HEK293 (cell line): ENCODE measurements around the gene FGF19.

Source experiments
- CTCF ChIP-seq: fragments of 450-650 bp; formaldehyde crosslinking; IDR thresholded peaks from 2 replicates; pipeline ENCODE4 v1.5.1; 2016; ENCODE audit warnings: missing biosample characterization, missing genetic modification characterization
- FEZF1 ChIP-seq: fragments of 450-650 bp; formaldehyde crosslinking; IDR thresholded peaks from 2 replicates; pipeline ENCODE4 v1.5.1; 2016; ENCODE audit warnings: missing biosample characterization, missing genetic modification characterization
- TCF7L2 ChIP-seq: IDR thresholded peaks from 2 replicates; pipeline ENCODE4 v1.6.1; 2011; ENCODE audit warnings: low read depth, mild to moderate bottlenecking, inconsistent platforms, low read length, moderate library complexity, borderline replicate concordance
- ZBTB7A ChIP-seq: fragments of 450-650 bp; formaldehyde crosslinking; IDR thresholded peaks from 2 replicates; pipeline ENCODE4 v1.5.1; 2016; ENCODE audit warnings: low read depth, missing biosample characterization, missing genetic modification characterization
- ZNF148 ChIP-seq: fragments of 450-650 bp; formaldehyde crosslinking; IDR thresholded peaks from 2 replicates; pipeline ENCODE4 v1.5.0; 2017; ENCODE audit warnings: missing biosample characterization, missing genetic modification characterization, borderline replicate concordance
- ZNF473 ChIP-seq: fragments of 450-650 bp; formaldehyde crosslinking; IDR thresholded peaks from 2 replicates; pipeline ENCODE4 v1.5.1; 2017; ENCODE audit warnings: missing biosample characterization, missing genetic modification characterization
- ZNF549 ChIP-seq: fragments of 450-650 bp; IDR thresholded peaks from 2 replicates; pipeline ENCODE4 v1.5.1; 2018; ENCODE audit warnings: missing biosample characterization, missing genetic modification characterization, mild to moderate bottlenecking, inconsistent platforms, moderate library complexity

GRCh38 chr11:69648679-69649575, 54.9 kb downstream of the FGF19 start:
- no peak for TF ChIP-seq ZNF549 (tag by site-specific recombination)
- TF ChIP-seq TCF7L2, result no peak
- TF ChIP-seq CTCF, result no peak
- no peak for TF ChIP-seq ZNF148 (tag by site-specific recombination)
- no peak for TF ChIP-seq FEZF1 (tag by site-specific recombination)
- no peak for TF ChIP-seq ZNF473
- TF ChIP-seq ZBTB7A (tag by site-specific recombination), result no peak
